ENCODE results near the gene BGN.

The BGN gene

GRCh38 chrX:153458476-153458875, 36.3 kb upstream of the BGN start:
- DNase-seq (ENCODE audit: low read depth): no peak
- H3K4me3 ChIP-seq (ENCODE audit: low read depth, low read length): no peak overlapping the region

GRCh38 chrX:153459986-153460385, 34.8 kb upstream of the BGN start:
- no peak overlapping the region for H3K4me3 ChIP-seq (ENCODE audit: low read depth, low read length)
- DNase-seq (ENCODE audit: low read depth): no peak

GRCh38 chrX:153460826-153461225, 34.0 kb upstream of the BGN start:
- H3K4me3 ChIP-seq (ENCODE audit: low read depth, low read length): no peak overlapping the region
- no peak for DNase-seq (ENCODE audit: low read depth)

- H3K4me3 ChIP-seq (ENCODE audit: low read depth, low read length): no peak overlapping the region
- no peak for DNase-seq (ENCODE audit: low read depth)
Observed at GRCh38 chrX:153462291-153462690, 32.5 kb upstream of the BGN start.

GRCh38 chrX:153463031-153463430, 31.7 kb upstream of the BGN start:
- no peak overlapping the region for H3K4me3 ChIP-seq (ENCODE audit: low read depth, low read length)
- no peak for DNase-seq (ENCODE audit: low read depth)

- DNase-seq (ENCODE audit: low read depth): no peak
- H3K4me3 ChIP-seq (ENCODE audit: low read depth, low read length): no peak overlapping the region
Observed at GRCh38 chrX:153463556-153463955, 31.2 kb upstream of the BGN start.

GRCh38 chrX:153464116-153464515, 30.7 kb upstream of the BGN start:
- H3K4me3 ChIP-seq (ENCODE audit: low read depth, low read length): no peak overlapping the region
- DNase-seq (ENCODE audit: low read depth): no peak

GRCh38 chrX:153465691-153466380, 28.9 kb upstream of the BGN start:
- no peak for DNase-seq (ENCODE audit: low read depth)
- no peak overlapping the region for H3K4me3 ChIP-seq (ENCODE audit: low read depth, low read length)

- no peak for DNase-seq (ENCODE audit: low read depth)
- no peak overlapping the region for H3K4me3 ChIP-seq (ENCODE audit: low read depth, low read length)
Observed at GRCh38 chrX:153468008-153468580, 26.7 kb upstream of the BGN start.

- no peak for DNase-seq (ENCODE audit: low read depth)
- peak overlapping the region; percentile 71 for H3K4me3 ChIP-seq (ENCODE audit: low read depth, low read length)
Observed at GRCh38 chrX:153469811-153470410, 24.9 kb upstream of the BGN start.

- peak within 1 kb of the TSS; percentile 71 for H3K4me3 ChIP-seq (ENCODE audit: low read depth, low read length)
- peak; percentile 68 for DNase-seq (ENCODE audit: low read depth)
Observed at GRCh38 chrX:153470411-153471363, 24.1 kb upstream of the BGN start, which contains the start of gene HAUS7. Gene HAUS7, minus strand, starts transcription at chrX:153470576. Its CDS starts 19 bp downstream, at chrX:153470557.

GRCh38 chrX:153471663-153472280, 23.0 kb upstream of the BGN start:
- H3K4me3 ChIP-seq (ENCODE audit: low read depth, low read length): no peak overlapping the region
- DNase-seq (ENCODE audit: low read depth): no peak

- DNase-seq (ENCODE audit: low read depth): no peak
- no peak overlapping the region for H3K4me3 ChIP-seq (ENCODE audit: low read depth, low read length)
Observed at GRCh38 chrX:153473126-153473525, 21.7 kb upstream of the BGN start.

GRCh38 chrX:153474266-153474665, 20.5 kb upstream of the BGN start:
- no peak overlapping the region for H3K4me3 ChIP-seq (ENCODE audit: low read depth, low read length)
- no peak for DNase-seq (ENCODE audit: low read depth)

GRCh38 chrX:153474718-153475117, 20.1 kb upstream of the BGN start:
- H3K4me3 ChIP-seq (ENCODE audit: low read depth, low read length): no peak overlapping the region
- no peak for DNase-seq (ENCODE audit: low read depth)

GRCh38 chrX:153475271-153475670, 19.5 kb upstream of the BGN start:
- no peak for DNase-seq (ENCODE audit: low read depth)
- no peak overlapping the region for H3K4me3 ChIP-seq (ENCODE audit: low read depth, low read length)

GRCh38 chrX:153475751-153476281, 19.0 kb upstream of the BGN start:
- no peak for DNase-seq (ENCODE audit: low read depth)
- no peak overlapping the region for H3K4me3 ChIP-seq (ENCODE audit: low read depth, low read length)

- no peak for DNase-seq (ENCODE audit: low read depth)
Observed at GRCh38 chrX:153476666-153477363, 18.0 kb upstream of the BGN start.

More at GRCh38 chrX:153476666-153477363, 18.0 kb upstream of the BGN start:
- H3K4me3 ChIP-seq (ENCODE audit: low read depth, low read length): no peak overlapping the region
